B cell (primary cell): ENCODE data around the gene LHX4. TPM values are rescaled to one million over a fixed set of nuclear protein-coding genes. Genes with fewer than 3 reads are reported as not detected.

Experiments used
- ATAC-seq: fragments of 200-7000 bp; cut with Tn5 transposase; one replicate; pipeline ENCODE4 v1.10.0; 2021; ENCODE audit warnings: low read depth, mild to moderate bottlenecking, moderate number of reproducible peaks, moderate library complexity
- CTCF ChIA-PET: fragments of 350-600 bp; sonication (Branson Sonifier 250); formaldehyde crosslinking; loops from one replicate; lab custom pipeline; 2021; ENCODE audit warnings: antibody characterized with exemption, inconsistent platforms; lab: Charles Lee
- POLR2A ChIA-PET: fragments of 350-600 bp; sonication (Branson Sonifier 250); formaldehyde crosslinking; loops from one replicate; lab custom pipeline; 2021; ENCODE audit warnings: antibody characterized with exemption; lab: Charles Lee
- DNase-seq: peaks from one replicate; pipeline ENCODE4 v3.0.0; 2013
- H2AFZ ChIP-seq: 2 replicates; pipeline ENCODE4 v1.6.1; 2012; ENCODE audit warnings: mild to moderate bottlenecking, low read depth, low read length; ENCODE audit not compliant: insufficient read depth, poor library complexity, severe bottlenecking
- H3K27ac ChIP-seq, 2 donors: 1 replicate in 1 of 2; 2 replicates in 1 of 2; pipeline ENCODE4 v1.5.1; 2012 to 2013; ENCODE audit warnings: low read length in 2 of 2, mild to moderate bottlenecking in 2 of 2, moderate library complexity in 1 of 2
- H3K27me3 ChIP-seq, 4 experiments: fragments of 200-600 bp in 1 of 4; sonication (generic) in 1 of 4; replicated peaks in 1 of 4; 1 replicate in 2 of 4; 2 replicates in 2 of 4; pipeline versions ENCODE4 v1.6.1 to v1.7.0; 2013 to 2016; ENCODE audit warnings: low read length in 3 of 4, mild to moderate bottlenecking in 2 of 4, mixed read lengths in 1 of 4, moderate library complexity in 1 of 4; ENCODE audit not compliant: insufficient read depth in 4 of 4, control insufficient read depth in 3 of 4; ENCODE audit errors: control extremely low read depth in 1 of 4
- H3K36me3 ChIP-seq, 2 experiments: replicated peaks in 1 of 2; 1 replicate in 1 of 2; 2 replicates in 1 of 2; pipeline versions ENCODE4 v1.6.1 to v1.7.1; 2013; ENCODE audit warnings: low read length in 1 of 2; ENCODE audit not compliant: insufficient read depth in 2 of 2, control insufficient read depth in 1 of 2; ENCODE audit errors: control extremely low read depth in 1 of 2, extremely low read depth in 1 of 2
- H3K4me1 ChIP-seq, 2 donors: fragments of 200-600 bp in 1 of 2; sonication (generic) in 1 of 2; 1 replicate in 1 of 2; 2 replicates in 1 of 2; pipeline versions ENCODE4 v1.5.1 to v1.6.1; 2013 to 2017; ENCODE audit warnings: low read length in 2 of 2; ENCODE audit not compliant: control insufficient read depth in 2 of 2, insufficient read depth in 2 of 2
- H3K4me2 ChIP-seq: replicated peaks from 2 replicates; pipeline ENCODE3; 2012; ENCODE audit warnings: mild to moderate bottlenecking, low read depth, low read length; ENCODE audit not compliant: poor library complexity, severe bottlenecking
- H3K4me3 ChIP-seq, 5 experiments: fragments of 200-600 bp in 1 of 5; sonication (generic) in 1 of 5; 1 replicate in 3 of 5; 2 replicates in 2 of 5; pipeline versions ENCODE4 v1.5.1 to v1.7.0; 2011 to 2016; ENCODE audit warnings: low read length in 4 of 5, mild to moderate bottlenecking in 4 of 5, low read depth in 2 of 5, control low read depth in 1 of 5, moderate library complexity in 1 of 5; ENCODE audit not compliant: insufficient read depth in 1 of 5; ENCODE audit errors: control extremely low read depth in 1 of 5, extremely low read depth in 1 of 5
- H3K79me2 ChIP-seq: fragments of 200-600 bp; sonication (generic); one replicate; pipeline ENCODE4 v1.6.0; 2016; ENCODE audit warnings: low read length; ENCODE audit not compliant: control insufficient read depth, insufficient read depth
- H3K9ac ChIP-seq: fragments of 200-600 bp; sonication (generic); 2 replicates; pipeline ENCODE4 v1.6.1; 2017; ENCODE audit warnings: mild to moderate bottlenecking, low read length, moderate library complexity
- H3K9me3 ChIP-seq, 3 donors: one replicate each; pipeline versions ENCODE4 v1.6.1 to v1.7.1; 2013; ENCODE audit warnings: low read length in 2 of 3; ENCODE audit not compliant: control insufficient read depth in 2 of 3, insufficient read depth in 1 of 3; ENCODE audit errors: control extremely low read depth in 1 of 3
- H4K20me1 ChIP-seq: 2 replicates; pipeline ENCODE4 v1.6.0; 2012; ENCODE audit warnings: mild to moderate bottlenecking, low read length; ENCODE audit not compliant: insufficient read depth, control insufficient read depth, poor library complexity, severe bottlenecking
- H3K27ac Mint-ChIP-seq: one replicate; pipeline ENCODE4 v1.8.0; 2021; ENCODE audit warnings: mixed read lengths
- H3K27me3 Mint-ChIP-seq: one replicate; pipeline ENCODE4 v1.8.0; 2021; ENCODE audit warnings: mixed read lengths
- H3K4me1 Mint-ChIP-seq: one replicate; pipeline ENCODE4 v1.8.0; 2021; ENCODE audit warnings: mixed read lengths
- H3K4me3 Mint-ChIP-seq: one replicate; pipeline ENCODE4 v1.8.0; 2021; ENCODE audit warnings: mixed read lengths
- H3K9me3 Mint-ChIP-seq: one replicate; pipeline ENCODE4 v1.8.0; 2022; ENCODE audit warnings: mixed read lengths; ENCODE audit not compliant: insufficient read depth
- CTCF ChIP-seq: fragments of 200-600 bp; IDR thresholded peaks from one replicate; pipeline ENCODE4 v1.8.0; 2022; ENCODE audit warnings: antibody characterized with exemption, mild to moderate bottlenecking
- EZH2 ChIP-seq: IDR thresholded peaks from 2 replicates; pipeline ENCODE4 v1.6.1; 2012; ENCODE audit warnings: borderline replicate concordance, low read depth, mild to moderate bottlenecking, moderate library complexity, low read length; ENCODE audit not compliant: insufficient read depth, poor library complexity, severe bottlenecking
- WGBS: methylation state at CpG from one replicate; pipeline ENCODE4 v1.1.5; 2013; ENCODE audit warnings: missing lambda C conversion rate; ENCODE audit not compliant: insufficient coverage; 5-methylcytosine and 5-hydroxymethylcytosine counted together
- intact Hi-C: fragments of 100-400 bp; cut with micrococcal nuclease; formaldehyde crosslinking; loops from one replicate; pipeline ENCODE4 v1.10.0; 2022
- polyA plus RNA-seq: library from polyadenylated mRNA; depleted of rRNA; stranded (reverse); fragments of >200 nt; gene quantifications from 2 replicates; pipeline ENCODE4 v1.2.3, GENCODE V29; 2012
- total RNA-seq, 2 donors: library from RNA; stranded (reverse); fragments of 120-200 nt in 1 of 2; gene quantifications; 1 replicate in 1 of 2; 2 replicates in 1 of 2; pipeline versions ENCODE4 v1.2.3 to v1.2.4, GENCODE V29; 2013 to 2022

LHX4 gene
- total and polyA plus RNA-seq, 2 donors (not counting 1 experiment from before 2014, with no cell fraction given), result not detected

- Histone ChIP-seq H3K9me3 (no peaks in the 10 kb centered on the region), H3K9ac (no peak overlapping the region), H2AFZ (no peak overlapping the region), H3K4me2 (no peak overlapping the region), H3K79me2 (no peaks in the 10 kb centered on the region), H3K36me3 (peaks cover 9 to 16% of the 10 kb centered on the region in 2 experiments), H3K4me1 (peaks cover 0 to 7% of the 10 kb centered on the region in 2 donors), H3K27me3 (no peaks in the 10 kb centered on the region), H4K20me1 (no peaks in the 10 kb centered on the region), H3K4me3 (no peak overlapping the region), H3K27ac (no peak overlapping the region)
- no peaks in the 10 kb centered on the region for H3K27me3 Mint-ChIP-seq
- H3K4me3 Mint-ChIP-seq, result no peak overlapping the region
- POLR2A ChIA-PET, result no interaction called here
- ATAC-seq, result no peak
- no peaks in the 10 kb centered on the region for H3K9me3 Mint-ChIP-seq
- CTCF ChIA-PET, result no interaction called here
- intact Hi-C loops, result no loop called here
- H3K4me1 Mint-ChIP-seq, result peaks cover 2% of the 10 kb centered on the region
- no peak for DNase-seq
- TF ChIP-seq EZH2 (no peak), CTCF (no peak)
- H3K27ac Mint-ChIP-seq, result no peak overlapping the region
- 100% methylated on average over 2 of the region's 4 CpGs for WGBS
These were observed 53.0 kb downstream of the LHX4 start for GRCh38 chr1:180283098-180283497.

GRCh38 chr1:180286417-180286816, 56.4 kb downstream of the LHX4 start:
- no peaks in the 10 kb centered on the region for H4K20me1 ChIP-seq
- H2AFZ ChIP-seq, result no peak overlapping the region
- ATAC-seq (no peak), DNase-seq (no peak)
- no peak overlapping the region for H3K9ac ChIP-seq
- H3K4me3 ChIP-seq, result no peak overlapping the region
- Mint-ChIP-seq H3K27me3 (no peaks in the 10 kb centered on the region), H3K4me1 (no peaks in the 10 kb centered on the region), H3K9me3 (no peaks in the 10 kb centered on the region), H3K4me3 (no peak overlapping the region), H3K27ac (no peak overlapping the region)
- no peaks in the 10 kb centered on the region for H3K4me1 ChIP-seq
- ChIA-PET POLR2A (no interaction called here), CTCF (no interaction called here)
- no peaks in the 10 kb centered on the region for H3K27me3 ChIP-seq
- peaks cover 6 to 10% of the 10 kb centered on the region in 2 experiments for H3K36me3 ChIP-seq
- no peaks in the 10 kb centered on the region for H3K79me2 ChIP-seq
- H3K4me2 ChIP-seq, result no peak overlapping the region
- TF ChIP-seq CTCF, result no peak
- no peak for TF ChIP-seq EZH2
- intact Hi-C loops, result no loop called here
- no peak overlapping the region for H3K27ac ChIP-seq
- H3K9me3 ChIP-seq, result no peaks in the 10 kb centered on the region
